Measurements from ENCODE around the gene IFT81.
"Not testable (repeated sequence)": the region's sequence is repeated elsewhere in the genome, so short reads cannot be mapped to it uniquely, and the experiment has no call there.

The IFT81 gene

DNA sequence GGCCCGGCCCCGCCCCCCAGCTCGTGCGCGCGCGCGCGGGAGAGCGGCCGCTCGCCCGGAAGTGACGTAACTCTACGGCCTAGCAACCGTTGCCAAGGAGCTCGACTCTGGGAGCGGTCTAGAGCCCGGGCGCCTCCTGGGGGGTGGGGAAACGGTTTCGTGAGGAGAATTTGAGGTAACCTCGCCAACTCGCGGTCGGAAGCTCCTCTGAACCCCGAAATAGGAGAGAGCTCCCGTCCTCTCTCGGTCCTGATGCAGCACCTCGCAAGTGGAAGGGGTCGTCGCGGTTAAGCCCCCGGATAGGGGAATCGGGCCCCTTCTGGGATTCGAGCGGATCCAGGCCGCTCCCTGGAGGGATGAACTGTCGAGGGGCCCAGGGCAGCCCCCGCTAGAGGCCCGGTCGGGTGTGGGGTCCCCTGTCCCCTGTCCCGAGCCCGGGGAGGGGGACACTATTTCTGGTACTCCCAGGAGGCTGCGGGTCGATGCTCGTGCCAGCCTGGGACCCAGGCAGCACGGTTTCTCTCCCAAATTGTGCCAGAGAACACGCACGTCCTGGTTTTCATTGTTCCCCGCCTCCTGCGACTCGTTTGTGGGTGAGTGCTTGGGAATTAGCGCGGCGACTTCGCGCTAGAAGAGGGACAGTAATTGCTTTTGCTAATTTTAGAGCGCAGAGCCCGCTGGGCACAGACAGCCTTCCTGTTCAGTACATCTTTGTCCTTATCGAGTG lies at the start of gene IFT81:
Gene IFT81, plus strand, starts transcription at position 89 of the 727 bp plus-strand sequence. CDS start 3,024 bp downstream, outside the sequence.
- Histone ChIP-seq H3K36me3 (ENCODE audit: control insufficient read depth in 1 of 2, insufficient read depth in 2 of 2, low read length in 2 of 2) (peaks cover 0 to 10% of the 10 kb centered on the region in 2 donors), H3K9me3 (ENCODE audit: control insufficient read depth in 1 of 2, low read length in 2 of 2) (no peaks in the 10 kb centered on the region), H3K27ac (ENCODE audit: low read length) (peak within 1 kb of the TSS; percentile 86), H3K4me3 (ENCODE audit: low read depth in 1 of 2, low read length in 2 of 2) (peak within 1 kb of the TSS; percentile 91 to 93), H3K27me3 (ENCODE audit: low read depth, low read length) (no peaks in the 10 kb centered on the region), H3K4me1 (ENCODE audit: control insufficient read depth in 1 of 2, insufficient read depth in 2 of 2, low read length in 2 of 2) (peaks cover 0 to 20% of the 10 kb centered on the region in 2 donors)

DNA sequence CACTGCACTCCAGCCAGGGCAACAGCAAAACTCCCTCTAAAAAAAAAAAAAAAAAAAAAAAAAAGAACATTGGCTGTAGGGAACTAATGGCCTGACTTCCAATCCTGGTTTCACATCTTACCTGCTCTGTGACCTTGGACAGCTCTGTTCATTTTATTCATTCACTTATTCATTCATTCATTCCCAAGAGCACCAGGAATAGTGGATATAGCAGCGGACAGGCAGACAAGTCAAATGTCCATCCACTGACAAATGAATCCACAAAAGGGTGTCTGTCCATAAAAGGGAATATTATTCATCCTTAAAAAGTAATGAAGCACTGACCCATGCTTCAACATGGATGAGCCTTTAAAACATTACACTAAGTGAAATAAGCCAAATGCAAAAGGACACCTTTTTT lies 48.3 kb upstream of the IFT81 start:
- no peaks in the 10 kb centered on the region for H3K36me3 ChIP-seq (ENCODE audit: control insufficient read depth in 1 of 2, insufficient read depth in 2 of 2, low read length in 2 of 2)
- H3K9me3 ChIP-seq (ENCODE audit: control insufficient read depth in 1 of 2, low read length in 2 of 2): no peaks in the 10 kb centered on the region
- H3K27me3 ChIP-seq (ENCODE audit: low read depth, low read length): no peaks in the 10 kb centered on the region
- H3K4me1 ChIP-seq (ENCODE audit: control insufficient read depth in 1 of 2, insufficient read depth in 2 of 2, low read length in 2 of 2): peaks cover 0 to 11% of the 10 kb centered on the region in 2 donors
- H3K27ac ChIP-seq (ENCODE audit: low read length): no peak overlapping the region
- H3K4me3 ChIP-seq (ENCODE audit: low read depth in 1 of 2, low read length in 2 of 2): no peak overlapping the region

DNA sequence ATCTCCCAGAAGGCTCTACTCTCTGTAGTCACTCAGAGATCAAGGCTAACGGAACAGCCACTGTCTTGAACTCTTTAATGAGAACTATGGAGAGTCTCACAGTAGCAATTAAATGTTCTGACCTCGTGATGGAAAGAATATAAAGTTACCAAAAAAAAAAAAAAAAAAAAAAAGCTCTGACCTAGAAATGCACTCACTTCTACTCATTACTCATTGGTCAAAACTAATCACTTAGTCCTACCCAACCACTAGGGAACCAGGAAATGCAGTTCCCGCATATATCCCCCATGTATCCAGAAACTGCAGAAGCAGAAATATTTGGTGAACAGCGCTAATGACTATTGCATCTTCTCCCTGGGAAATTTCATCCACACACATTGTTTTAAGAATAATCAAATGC lies 46.4 kb upstream of the IFT81 start:
- no peak overlapping the region for H3K27ac ChIP-seq (ENCODE audit: low read length)
- peaks cover 0 to 9% of the 10 kb centered on the region in 2 donors for H3K4me1 ChIP-seq (ENCODE audit: control insufficient read depth in 1 of 2, insufficient read depth in 2 of 2, low read length in 2 of 2)
- no peak overlapping the region for H3K4me3 ChIP-seq (ENCODE audit: low read depth in 1 of 2, low read length in 2 of 2)
- H3K27me3 ChIP-seq (ENCODE audit: low read depth, low read length): no peaks in the 10 kb centered on the region
- H3K36me3 ChIP-seq (ENCODE audit: control insufficient read depth in 1 of 2, insufficient read depth in 2 of 2, low read length in 2 of 2): no peaks in the 10 kb centered on the region
- H3K9me3 ChIP-seq (ENCODE audit: control insufficient read depth in 1 of 2, low read length in 2 of 2): no peaks in the 10 kb centered on the region

- Histone ChIP-seq H3K4me1 (ENCODE audit: control insufficient read depth in 1 of 2, insufficient read depth in 2 of 2, low read length in 2 of 2) (no peaks in the 10 kb centered on the region), H3K27ac (ENCODE audit: low read length) (peak overlapping the region; percentile 74), H3K27me3 (ENCODE audit: low read depth, low read length) (no peaks in the 10 kb centered on the region), H3K9me3 (ENCODE audit: control insufficient read depth in 1 of 2, low read length in 2 of 2) (no peaks in the 10 kb centered on the region), H3K4me3 (ENCODE audit: low read depth in 1 of 2, low read length in 2 of 2) (peak overlapping the region; percentile 21 to 40), H3K36me3 (ENCODE audit: control insufficient read depth in 1 of 2, insufficient read depth in 2 of 2, low read length in 2 of 2) (no peaks in the 10 kb centered on the region)
Observed at GRCh38 chr12:110079477-110080400, 44.4 kb upstream of the IFT81 start.

GRCh38 chr12:110080410-110080809 lies 43.7 kb upstream of the IFT81 start:
- Histone ChIP-seq H3K4me1 (ENCODE audit: control insufficient read depth in 1 of 2, insufficient read depth in 2 of 2, low read length in 2 of 2) (no peaks in the 10 kb centered on the region), H3K27ac (ENCODE audit: low read length) (no peak overlapping the region), H3K4me3 (ENCODE audit: low read depth in 1 of 2, low read length in 2 of 2) (no peak overlapping the region), H3K36me3 (ENCODE audit: control insufficient read depth in 1 of 2, insufficient read depth in 2 of 2, low read length in 2 of 2) (no peaks in the 10 kb centered on the region), H3K9me3 (ENCODE audit: control insufficient read depth in 1 of 2, low read length in 2 of 2) (no peaks in the 10 kb centered on the region), H3K27me3 (ENCODE audit: low read depth, low read length) (no peaks in the 10 kb centered on the region)

DNA sequence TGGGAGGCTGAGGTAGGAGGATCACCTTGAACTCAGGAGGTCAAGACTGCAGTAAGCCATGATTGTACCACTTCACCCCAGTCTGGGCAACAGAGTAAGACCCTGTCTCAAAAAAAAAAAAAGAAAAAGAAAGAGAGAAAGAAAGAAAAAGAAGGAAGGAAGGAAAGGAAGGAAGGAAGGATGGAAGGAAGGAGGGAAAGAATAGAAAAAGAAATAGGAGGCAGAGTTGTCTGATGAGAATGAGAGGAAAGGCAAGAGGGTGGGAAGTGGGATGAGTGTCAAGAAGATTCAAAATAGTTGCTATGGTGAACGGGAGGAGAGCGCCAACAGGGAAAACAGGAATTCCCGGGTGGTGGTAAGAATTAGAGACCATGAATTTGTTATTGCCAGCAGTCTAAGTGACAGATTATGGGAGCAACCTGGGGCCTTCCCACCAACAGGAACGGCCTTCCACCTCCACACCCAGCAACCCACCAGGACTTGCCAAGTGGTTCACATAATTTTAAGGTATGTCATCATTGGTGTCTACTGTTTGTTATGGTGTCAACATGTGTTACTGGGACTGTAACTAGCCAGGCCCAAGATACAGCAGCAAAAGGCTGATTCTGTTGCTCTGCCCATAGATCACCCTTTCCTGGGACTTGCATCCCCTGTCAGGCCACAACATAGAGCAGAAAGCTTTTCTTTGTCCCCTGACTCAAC lies 39.7 kb upstream of the IFT81 start:
- H3K9me3 ChIP-seq (ENCODE audit: control insufficient read depth in 1 of 2, low read length in 2 of 2): no peaks in the 10 kb centered on the region
- no peak overlapping the region for H3K4me3 ChIP-seq (ENCODE audit: low read depth in 1 of 2, low read length in 2 of 2)
- H3K36me3 ChIP-seq (ENCODE audit: control insufficient read depth in 1 of 2, insufficient read depth in 2 of 2, low read length in 2 of 2): no peaks in the 10 kb centered on the region
- H3K27me3 ChIP-seq (ENCODE audit: low read depth, low read length): no peaks in the 10 kb centered on the region
- no peaks in the 10 kb centered on the region for H3K4me1 ChIP-seq (ENCODE audit: control insufficient read depth in 1 of 2, insufficient read depth in 2 of 2, low read length in 2 of 2)
- H3K27ac ChIP-seq (ENCODE audit: low read length): no peak overlapping the region

GRCh38 chr12:110088216-110088615 lies 35.9 kb upstream of the IFT81 start:
- H3K36me3 ChIP-seq (ENCODE audit: control insufficient read depth in 1 of 2, insufficient read depth in 2 of 2, low read length in 2 of 2); H3K4me3 ChIP-seq (ENCODE audit: low read depth in 1 of 2, low read length in 2 of 2); H3K27ac ChIP-seq (ENCODE audit: low read length); H3K27me3 ChIP-seq (ENCODE audit: low read depth, low read length); H3K4me1 ChIP-seq (ENCODE audit: control insufficient read depth in 1 of 2, insufficient read depth in 2 of 2, low read length in 2 of 2); H3K9me3 ChIP-seq (ENCODE audit: control insufficient read depth in 1 of 2, low read length in 2 of 2): not testable (repeated sequence)

DNA sequence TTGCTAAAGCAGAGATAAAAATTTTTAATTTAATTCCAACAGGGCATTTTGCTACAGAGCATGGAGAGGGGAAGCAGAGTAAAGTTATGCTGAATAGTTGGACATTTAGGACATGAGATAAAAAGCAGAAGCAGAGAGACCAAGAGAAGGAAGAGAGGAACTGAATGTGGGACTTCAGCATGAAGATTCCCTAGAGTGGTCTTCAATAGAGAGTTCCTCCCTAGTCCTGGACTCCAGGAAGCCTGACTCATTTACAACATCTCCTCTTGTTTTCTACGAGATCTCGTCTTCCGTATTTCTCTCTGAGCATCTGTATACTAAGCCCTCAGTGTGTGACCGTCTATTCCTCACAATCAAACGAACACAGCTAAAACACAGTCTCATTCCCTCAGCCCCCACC lies 35.2 kb upstream of the IFT81 start:
- Histone ChIP-seq H3K9me3 (ENCODE audit: control insufficient read depth in 1 of 2, low read length in 2 of 2) (no peaks in the 10 kb centered on the region), H3K4me3 (ENCODE audit: low read depth in 1 of 2, low read length in 2 of 2) (no peak overlapping the region), H3K36me3 (ENCODE audit: control insufficient read depth in 1 of 2, insufficient read depth in 2 of 2, low read length in 2 of 2) (no peaks in the 10 kb centered on the region), H3K4me1 (ENCODE audit: control insufficient read depth in 1 of 2, insufficient read depth in 2 of 2, low read length in 2 of 2) (no peaks in the 10 kb centered on the region), H3K27ac (ENCODE audit: low read length) (no peak overlapping the region), H3K27me3 (ENCODE audit: low read depth, low read length) (no peaks in the 10 kb centered on the region)

DNA sequence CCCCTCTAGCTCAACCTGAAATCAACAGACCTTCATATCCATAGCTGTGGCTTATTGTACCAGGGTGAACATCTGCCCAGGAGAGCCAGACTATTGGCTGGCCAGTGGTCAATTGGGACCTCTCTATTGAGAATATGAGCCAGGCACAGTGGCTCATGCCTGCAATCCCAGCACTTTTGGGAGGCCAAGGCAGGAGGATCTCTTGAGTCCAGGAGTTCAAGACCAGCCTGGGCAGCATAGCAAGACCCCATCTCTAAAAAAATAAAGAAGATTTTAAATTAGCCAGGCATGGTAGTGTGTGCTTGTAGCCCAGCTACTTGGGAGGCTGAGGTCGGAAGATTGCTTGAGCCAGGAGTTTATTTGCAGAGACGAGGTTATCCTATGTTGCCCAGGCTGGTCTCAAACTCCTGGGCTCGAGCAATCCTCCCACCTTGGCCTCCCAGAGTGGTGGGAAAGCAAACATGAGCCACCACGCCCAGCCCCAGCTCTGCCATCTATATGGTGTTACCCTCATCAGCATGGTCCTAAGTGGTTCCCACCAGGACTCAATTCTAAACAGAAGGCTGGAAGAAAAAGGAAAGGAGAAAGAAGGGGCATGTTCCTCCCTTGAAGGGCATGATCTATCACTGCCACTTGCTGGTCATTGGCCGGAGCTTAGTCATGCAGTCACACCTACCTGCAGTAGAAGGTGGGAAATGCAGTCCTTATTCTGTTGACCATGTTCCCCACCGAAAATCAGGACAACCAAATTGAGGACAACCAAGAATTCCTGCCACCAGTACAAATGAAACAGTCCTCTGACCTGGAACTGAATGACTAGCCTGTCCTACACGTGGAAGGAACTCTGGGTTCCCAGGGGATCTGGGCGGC lies 33.7 kb upstream of the IFT81 start:
- Histone ChIP-seq H3K27ac (ENCODE audit: low read length) (no peak overlapping the region), H3K27me3 (ENCODE audit: low read depth, low read length) (no peaks in the 10 kb centered on the region), H3K36me3 (ENCODE audit: control insufficient read depth in 1 of 2, insufficient read depth in 2 of 2, low read length in 2 of 2) (no peaks in the 10 kb centered on the region), H3K4me1 (ENCODE audit: control insufficient read depth in 1 of 2, insufficient read depth in 2 of 2, low read length in 2 of 2) (no peaks in the 10 kb centered on the region), H3K9me3 (ENCODE audit: control insufficient read depth in 1 of 2, low read length in 2 of 2) (no peaks in the 10 kb centered on the region), H3K4me3 (ENCODE audit: low read depth in 1 of 2, low read length in 2 of 2) (no peak overlapping the region)

DNA sequence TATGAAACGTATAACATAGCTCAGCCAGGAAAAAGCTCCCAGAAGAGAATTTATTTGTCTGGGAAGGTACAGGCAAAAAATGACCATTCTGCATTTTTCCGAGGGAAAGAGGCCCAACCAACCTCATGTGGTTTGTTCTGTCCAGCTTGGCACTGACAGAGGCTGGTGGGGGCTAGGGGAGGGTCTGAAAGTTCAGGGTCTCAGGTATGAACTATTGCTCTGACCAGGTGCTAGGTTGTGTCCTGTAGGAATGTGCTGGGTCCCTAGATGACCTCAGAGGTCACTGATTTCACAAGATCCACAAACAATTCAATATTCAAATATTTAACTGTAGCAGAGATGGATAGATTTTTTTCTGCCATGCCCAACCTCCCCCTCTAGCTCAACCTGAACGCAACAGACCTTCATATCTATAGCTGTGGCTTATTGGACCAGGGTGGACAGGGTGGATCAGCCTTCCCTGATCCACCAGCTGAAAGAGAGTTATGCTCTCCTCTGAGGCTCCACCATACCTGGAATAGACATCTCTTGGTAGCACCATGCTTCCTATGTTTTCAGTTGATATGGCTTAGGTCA lies 32.9 kb upstream of the IFT81 start:
- H3K27me3 ChIP-seq (ENCODE audit: low read depth, low read length): no peaks in the 10 kb centered on the region
- no peak overlapping the region for H3K27ac ChIP-seq (ENCODE audit: low read length)
- no peaks in the 10 kb centered on the region for H3K36me3 ChIP-seq (ENCODE audit: control insufficient read depth in 1 of 2, insufficient read depth in 2 of 2, low read length in 2 of 2)
- H3K4me3 ChIP-seq (ENCODE audit: low read depth in 1 of 2, low read length in 2 of 2): no peak overlapping the region
- no peaks in the 10 kb centered on the region for H3K9me3 ChIP-seq (ENCODE audit: control insufficient read depth in 1 of 2, low read length in 2 of 2)
- no peaks in the 10 kb centered on the region for H3K4me1 ChIP-seq (ENCODE audit: control insufficient read depth in 1 of 2, insufficient read depth in 2 of 2, low read length in 2 of 2)

Data from muscle layer of duodenum (tissue), 2 donors.